ENCODE data around the gene PPP2R2D.

DNA sequence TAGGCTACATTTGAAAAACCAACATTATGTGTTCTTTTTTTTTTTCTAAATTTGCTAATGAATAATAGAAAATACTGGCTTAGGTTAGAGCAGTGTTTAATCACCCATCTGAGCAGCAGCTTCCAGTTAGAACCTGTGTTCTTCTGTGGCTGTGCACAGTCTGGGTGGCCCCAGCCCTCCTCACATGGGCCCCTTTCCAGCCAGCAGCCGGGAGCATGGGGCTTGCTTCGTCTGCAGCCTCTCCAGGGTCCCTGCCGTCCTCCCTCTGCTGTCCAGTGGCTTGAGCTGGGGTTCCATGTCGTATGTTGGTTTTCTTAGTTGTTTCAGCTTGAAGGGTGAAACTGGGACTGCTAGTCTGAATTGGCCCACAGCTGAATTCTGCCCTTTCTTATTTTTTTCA lies 43.6 kb downstream of the PPP2R2D start:
- TF ChIP-seq, protein P1, sequence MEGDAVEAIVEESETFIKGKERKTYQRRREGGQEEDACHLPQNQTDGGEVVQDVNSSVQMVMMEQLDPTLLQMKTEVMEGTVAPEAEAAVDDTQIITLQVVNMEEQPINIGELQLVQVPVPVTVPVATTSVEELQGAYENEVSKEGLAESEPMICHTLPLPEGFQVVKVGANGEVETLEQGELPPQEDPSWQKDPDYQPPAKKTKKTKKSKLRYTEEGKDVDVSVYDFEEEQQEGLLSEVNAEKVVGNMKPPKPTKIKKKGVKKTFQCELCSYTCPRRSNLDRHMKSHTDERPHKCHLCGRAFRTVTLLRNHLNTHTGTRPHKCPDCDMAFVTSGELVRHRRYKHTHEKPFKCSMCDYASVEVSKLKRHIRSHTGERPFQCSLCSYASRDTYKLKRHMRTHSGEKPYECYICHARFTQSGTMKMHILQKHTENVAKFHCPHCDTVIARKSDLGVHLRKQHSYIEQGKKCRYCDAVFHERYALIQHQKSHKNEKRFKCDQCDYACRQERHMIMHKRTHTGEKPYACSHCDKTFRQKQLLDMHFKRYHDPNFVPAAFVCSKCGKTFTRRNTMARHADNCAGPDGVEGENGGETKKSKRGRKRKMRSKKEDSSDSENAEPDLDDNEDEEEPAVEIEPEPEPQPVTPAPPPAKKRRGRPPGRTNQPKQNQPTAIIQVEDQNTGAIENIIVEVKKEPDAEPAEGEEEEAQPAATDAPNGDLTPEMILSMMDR (optimal IDR thresholded peaks at IDR 0.05 in 1 of 3, IDR thresholded peaks at IDR 0.05 in 1 of 3, conservative IDR thresholded peaks at IDR 0.05 in 1 of 3; ENCODE audit: extremely low read depth in 1 of 3, insufficient read depth in 2 of 3, low read length in 3 of 3), result no peak
- TF ChIP-seq EZH2 (IDR thresholded peaks at IDR 0.05; ENCODE audit: low read length), result no peak

Measured in keratinocyte (primary cell).